Glutamatergic neuron (in vitro differentiated cells): ENCODE results near the gene NFATC1. TPM values are rescaled to one million over a fixed set of nuclear protein-coding genes. Genes with fewer than 3 reads are reported as not detected.

Experiments
- DNase-seq: peaks from one replicate; pipeline ENCODE4 v3.0.0; 2022
- H3K27ac Mint-ChIP-seq: one replicate; pipeline ENCODE4 v1.8.0; 2020; ENCODE audit warnings: mild to moderate bottlenecking, mixed read lengths, inconsistent platforms; ENCODE audit not compliant: unreplicated experiment
- H3K27me3 Mint-ChIP-seq: one replicate; pipeline ENCODE4 v1.8.0; 2020; ENCODE audit warnings: mild to moderate bottlenecking, moderate library complexity, mixed read lengths, inconsistent platforms; ENCODE audit not compliant: unreplicated experiment
- H3K36me3 Mint-ChIP-seq: one replicate; pipeline ENCODE4 v1.8.0; 2020; ENCODE audit warnings: mild to moderate bottlenecking, mixed read lengths, inconsistent platforms; ENCODE audit not compliant: unreplicated experiment
- H3K4me1 Mint-ChIP-seq: one replicate; pipeline ENCODE4 v1.8.0; 2020; ENCODE audit warnings: mild to moderate bottlenecking, low read depth, mixed read lengths, inconsistent platforms; ENCODE audit not compliant: unreplicated experiment
- H3K4me3 Mint-ChIP-seq: one replicate; pipeline ENCODE4 v1.8.0; 2020; ENCODE audit warnings: mild to moderate bottlenecking, mixed read lengths, inconsistent platforms; ENCODE audit not compliant: unreplicated experiment
- H3K9me3 Mint-ChIP-seq: one replicate; pipeline ENCODE4 v1.8.0; 2020; ENCODE audit warnings: mild to moderate bottlenecking, moderate library complexity, mixed read lengths, inconsistent platforms; ENCODE audit not compliant: unreplicated experiment
- CTCF ChIP-seq: fragments of 200-600 bp; sonication (generic); IDR thresholded peaks from one replicate; pipeline ENCODE4 v1.5.0; 2021; ENCODE audit not compliant: partially characterized antibody, unreplicated experiment
- total RNA-seq: library from RNA; stranded (reverse); fragmentation: NEBNext Ultra II Directional; extraction: Animal tissue kit (Norgen Biotek cat#: 25700); gene quantifications from one replicate; pipeline ENCODE4 v1.2.1, GENCODE V29; 2021; ENCODE audit not compliant: unreplicated experiment

The NFATC1 gene
- total RNA-seq, 1 donor from 2014 or later, result 5.3 TPM

- H3K4me3 Mint-ChIP-seq, result no peak overlapping the region
- peaks cover 18% of the 10 kb centered on the region for H3K36me3 Mint-ChIP-seq
- H3K9me3 Mint-ChIP-seq, result peaks cover 8% of the 10 kb centered on the region
- peaks cover 3% of the 10 kb centered on the region for H3K4me1 Mint-ChIP-seq
- no peak for TF ChIP-seq CTCF
- H3K27me3 Mint-ChIP-seq, result peaks cover 2% of the 10 kb centered on the region
- no peak overlapping the region for H3K27ac Mint-ChIP-seq
- peak; percentile 3 for DNase-seq
These were observed 177.2 kb downstream of the NFATC1 start for GRCh38 chr18:79572848-79573451.

- H3K27me3 Mint-ChIP-seq, result peaks cover 2% of the 10 kb centered on the region
- DNase-seq, result peak; percentile 5
These were observed 178.3 kb downstream of the NFATC1 start for GRCh38 chr18:79573921-79574491.

GRCh38 chr18:79574938-79575525 is 179.3 kb downstream of the NFATC1 start:
- H3K36me3 Mint-ChIP-seq, result peaks cover 13% of the 10 kb centered on the region
- TF ChIP-seq CTCF, result no peak

More at GRCh38 chr18:79573921-79574491, 178.3 kb downstream of the NFATC1 start:
- Mint-ChIP-seq H3K36me3 (peaks cover 18% of the 10 kb centered on the region), H3K4me1 (no peaks in the 10 kb centered on the region), H3K27ac (no peak overlapping the region), H3K4me3 (no peak overlapping the region), H3K9me3 (peaks cover 8% of the 10 kb centered on the region)
- no peak for TF ChIP-seq CTCF

GRCh38 chr18:79575891-79576685 is 180.4 kb downstream of the NFATC1 start:
- peaks cover 4% of the 10 kb centered on the region for H3K27me3 Mint-ChIP-seq
- no peak overlapping the region for H3K4me3 Mint-ChIP-seq
- peaks cover 9% of the 10 kb centered on the region for H3K36me3 Mint-ChIP-seq
- no peaks in the 10 kb centered on the region for H3K4me1 Mint-ChIP-seq
- no peak for TF ChIP-seq CTCF
- no peak overlapping the region for H3K27ac Mint-ChIP-seq
- DNase-seq, result peak; percentile 10
- H3K9me3 Mint-ChIP-seq, result peaks cover 4% of the 10 kb centered on the region

More at GRCh38 chr18:79574938-79575525, 179.3 kb downstream of the NFATC1 start:
- H3K4me1 Mint-ChIP-seq, result no peaks in the 10 kb centered on the region
- no peak overlapping the region for H3K4me3 Mint-ChIP-seq
- peak; percentile 5 for DNase-seq
- H3K27me3 Mint-ChIP-seq, result peaks cover 4% of the 10 kb centered on the region
- no peak overlapping the region for H3K27ac Mint-ChIP-seq
- H3K9me3 Mint-ChIP-seq, result peaks cover 10% of the 10 kb centered on the region
